Activated naive CD8-positive, alpha-beta T cell treated with anti-CD3 and anti-CD28 coated beads, Interleukin-2, amount 50 U/mL, for 16 hours (primary cell): ENCODE results near the gene SH3BP5L.

Experiments
- DNase-seq: peaks from one replicate; pipeline ENCODE4 v3.0.0-alpha.2; 2020; ENCODE audit warnings: low read depth, low spot score

The SH3BP5L gene

DNA sequence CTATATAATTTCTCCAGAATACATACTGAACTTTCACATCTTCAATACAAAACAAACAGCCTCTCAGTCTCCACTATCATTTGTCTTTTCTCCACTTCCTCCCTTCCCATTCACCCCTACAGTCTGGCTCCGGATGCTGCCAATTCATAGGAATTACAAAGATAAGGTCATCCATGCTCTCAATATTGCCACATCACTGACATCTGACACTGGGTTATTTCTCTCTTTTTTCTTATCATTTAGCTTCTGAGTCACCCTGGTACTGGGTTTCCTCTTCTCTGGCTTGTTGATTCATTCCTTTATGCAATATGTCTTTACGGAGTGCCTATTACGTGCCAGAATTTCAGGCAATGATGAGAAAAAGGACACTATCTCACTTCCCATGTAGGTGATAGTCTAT, 3.1 kb upstream of the SH3BP5L start:
- DNase-seq: no peak

DNA sequence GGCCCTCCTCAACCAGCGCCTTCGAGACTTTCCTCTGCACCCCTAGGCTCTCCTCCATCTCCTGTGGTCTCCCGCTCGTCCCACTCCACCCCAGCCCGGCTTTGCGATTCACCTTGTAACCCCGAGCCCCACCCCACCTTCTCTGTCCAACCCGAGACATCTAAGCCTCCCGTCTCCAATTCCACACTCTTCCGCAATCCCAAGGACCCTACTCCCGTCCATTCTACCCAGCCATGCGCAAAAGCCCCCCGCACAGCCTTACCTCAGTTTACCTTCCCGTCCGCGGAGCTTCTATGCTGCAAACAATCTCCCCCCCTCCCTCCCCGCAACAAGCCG, 174 bp downstream of the SH3BP5L start:
- DNase-seq: no peak

DNA sequence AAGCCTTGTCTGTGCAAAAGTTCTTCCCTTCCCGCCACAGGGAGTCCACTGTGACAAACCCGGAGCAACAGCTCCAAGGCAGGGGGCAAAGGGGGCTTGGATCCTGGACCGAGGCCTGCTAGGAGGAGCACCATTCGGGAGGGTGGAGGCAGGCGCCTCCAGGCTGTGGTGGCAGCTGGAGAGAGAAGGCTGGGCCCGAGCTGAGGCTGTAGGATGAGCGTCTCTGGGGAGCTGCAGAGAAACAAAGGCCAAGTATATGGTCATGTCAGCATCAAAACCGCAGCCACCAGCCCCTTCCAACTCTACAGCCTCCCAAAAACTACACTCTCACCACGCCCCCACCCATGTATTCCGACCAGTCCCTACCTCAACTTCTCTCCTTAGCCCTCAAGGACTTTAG, 579 bp downstream of the SH3BP5L start:
- DNase-seq: no peak

DNA sequence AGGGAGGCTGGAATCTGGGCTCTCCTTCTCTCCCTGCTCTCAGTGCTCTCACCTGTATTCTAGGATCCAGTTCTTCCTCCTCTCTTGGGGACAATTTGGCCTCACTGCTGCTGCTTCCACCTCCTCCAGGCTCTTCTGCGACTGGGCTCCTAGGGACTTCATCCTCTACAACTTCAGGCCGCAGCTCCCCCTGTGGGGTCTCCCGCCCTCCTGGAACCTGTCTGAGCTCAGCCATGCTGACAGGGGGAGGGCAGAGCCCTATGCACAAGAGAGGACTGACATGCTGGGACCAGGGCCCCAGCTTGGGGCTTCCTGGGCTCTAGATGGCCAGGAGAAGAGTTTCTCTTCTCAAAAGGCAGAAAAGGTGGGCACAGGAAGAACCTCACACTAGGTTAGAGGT, 1.0 kb downstream of the SH3BP5L start:
- DNase-seq: no peak

DNA sequence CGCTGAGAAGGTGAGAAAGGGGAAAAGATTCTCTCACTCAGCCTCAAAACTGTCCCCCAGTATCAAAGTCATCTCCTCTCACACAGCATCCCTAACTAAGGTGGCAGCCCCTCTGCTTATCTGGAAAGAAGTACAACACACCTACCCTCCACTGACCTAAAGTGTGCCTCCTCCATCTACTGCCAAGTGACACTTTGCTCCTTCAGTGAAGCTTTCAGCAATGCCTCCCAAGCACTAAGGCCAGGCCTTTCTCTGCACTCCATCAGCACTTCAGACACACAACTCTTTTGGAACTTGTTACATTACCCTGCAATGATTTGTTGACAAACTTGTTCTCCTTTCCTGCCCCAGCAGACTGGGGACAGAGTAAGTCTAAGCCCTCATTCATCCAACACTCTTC, 1.4 kb downstream of the SH3BP5L start:
- no peak for DNase-seq

DNA sequence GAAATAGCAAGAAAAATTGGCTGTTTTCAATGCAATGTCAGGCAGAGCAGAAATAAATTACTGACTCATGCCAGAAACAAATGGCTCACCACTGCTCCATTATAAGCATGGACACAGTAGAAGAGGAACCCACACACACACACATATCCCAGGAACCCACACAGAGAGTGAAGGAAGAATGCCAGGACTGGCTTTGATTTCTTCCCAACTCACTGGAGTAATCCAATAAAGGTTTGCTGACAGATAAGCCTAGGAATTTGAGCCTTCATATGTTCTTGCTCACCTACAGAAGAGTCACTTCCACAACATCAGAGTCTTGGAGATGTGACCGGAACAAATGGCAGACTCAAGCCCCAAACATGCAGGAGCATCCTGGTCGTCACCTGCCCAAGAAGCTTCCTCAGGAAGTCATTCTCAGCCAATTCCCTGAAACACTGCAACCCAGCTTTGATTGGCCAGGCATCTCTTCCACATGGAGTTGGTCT, 2.2 kb downstream of the SH3BP5L start:
- DNase-seq: no peak

DNA sequence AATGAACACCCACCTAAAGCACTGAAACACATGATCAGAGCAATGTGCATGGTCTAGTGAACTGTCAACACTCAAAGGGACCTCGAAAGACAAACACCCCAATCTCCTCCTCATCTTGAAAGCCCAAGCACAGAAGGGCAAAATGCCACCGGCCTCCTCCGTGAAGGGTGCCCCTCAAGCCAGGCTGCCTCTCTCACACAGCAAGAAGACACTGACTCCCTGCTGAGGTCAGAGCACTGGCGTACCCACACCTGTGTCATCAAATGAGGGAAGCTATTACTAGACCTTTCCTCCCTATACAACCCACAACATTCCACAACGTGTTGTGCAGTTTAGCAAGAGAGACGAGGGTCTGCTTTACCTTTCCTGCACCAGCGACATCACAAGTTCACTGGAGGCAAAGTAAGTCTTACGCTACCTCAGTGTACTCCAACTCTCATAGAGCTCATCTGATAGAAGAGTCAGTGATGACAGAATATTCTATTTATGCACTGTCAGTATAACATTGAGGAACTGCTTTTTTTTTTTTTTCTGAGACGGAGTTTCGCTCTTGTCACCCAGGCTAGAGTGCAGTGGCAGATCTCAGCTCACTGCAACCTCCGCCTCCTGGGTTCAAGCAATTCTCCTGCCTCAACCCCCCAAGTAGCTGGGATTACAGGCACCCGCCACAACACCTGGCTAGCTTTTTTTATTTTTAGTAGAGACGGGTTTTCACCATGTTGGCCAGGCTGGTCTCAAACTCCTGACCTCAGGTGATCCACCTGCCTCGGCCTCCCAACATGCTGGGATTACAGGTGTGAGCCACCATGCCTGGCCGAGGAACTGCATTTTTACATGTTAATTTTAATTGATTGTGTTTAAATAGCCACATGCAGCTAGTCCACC, 3.3 kb downstream of the SH3BP5L start:
- DNase-seq: no peak

DNA sequence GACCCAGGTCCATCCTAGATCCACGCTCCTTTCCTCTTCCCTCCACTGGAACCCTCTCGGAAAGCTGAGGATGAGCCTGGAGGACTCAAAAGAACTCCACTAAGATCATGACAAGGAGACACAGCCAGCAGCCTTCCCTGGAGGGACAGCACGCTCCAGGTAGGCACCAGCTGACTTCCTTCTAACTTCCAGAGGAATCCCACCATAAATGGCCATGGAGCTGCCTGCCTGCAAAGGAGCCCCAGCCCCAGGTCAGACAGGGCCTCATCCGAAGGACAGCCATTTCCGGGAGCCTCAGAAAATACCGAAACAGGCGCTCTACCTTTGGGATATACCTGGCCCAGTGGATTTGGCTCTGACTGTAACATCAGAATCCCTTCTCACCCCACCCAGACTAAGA, 4.1 kb downstream of the SH3BP5L start:
- DNase-seq: no peak

DNA sequence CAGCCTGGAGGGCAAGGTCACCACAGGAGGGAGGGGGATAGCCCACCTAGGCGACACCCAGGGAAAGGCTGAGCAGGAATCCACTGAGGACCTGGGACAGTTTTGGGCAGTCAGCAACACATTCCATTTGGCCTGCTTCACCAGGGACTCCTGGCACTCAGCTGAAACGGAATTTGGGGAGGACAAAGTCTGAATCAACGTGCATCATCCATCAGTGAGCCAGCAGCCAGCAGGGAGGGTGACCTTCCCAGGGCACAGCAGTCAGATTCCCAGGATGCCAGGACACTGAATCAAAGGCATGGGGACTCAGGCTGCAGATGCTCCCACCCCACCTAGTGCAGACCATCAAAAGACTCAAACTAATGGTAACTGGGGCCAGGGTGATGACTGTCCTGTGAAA, 4.6 kb downstream of the SH3BP5L start:
- DNase-seq: no peak

DNA sequence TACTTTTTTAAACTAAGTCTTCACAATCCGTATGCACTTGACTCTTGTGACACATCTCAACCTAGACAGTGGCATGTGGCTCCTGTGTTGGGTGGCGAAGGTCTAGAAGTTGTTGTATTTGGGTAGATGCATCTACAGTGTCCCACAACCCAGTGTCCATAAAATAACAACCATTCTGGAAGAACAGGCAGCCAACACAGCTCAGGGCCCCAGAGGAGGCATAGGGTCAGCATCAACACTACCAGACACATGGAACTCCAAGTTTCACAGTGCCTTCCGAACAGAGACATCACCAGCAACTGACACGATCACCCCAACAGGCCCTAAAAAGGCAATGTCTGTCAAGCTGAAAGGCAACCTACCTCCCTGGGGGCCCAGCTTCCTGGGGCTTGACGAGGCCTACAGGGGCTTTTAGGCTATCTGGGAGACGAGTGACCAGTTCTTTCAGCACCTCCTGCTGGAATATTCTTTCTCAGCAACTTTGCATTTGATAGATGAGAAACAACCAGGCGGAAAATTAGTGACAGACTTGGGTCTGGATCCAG, 5.6 kb downstream of the SH3BP5L start:
- DNase-seq: no peak

DNA sequence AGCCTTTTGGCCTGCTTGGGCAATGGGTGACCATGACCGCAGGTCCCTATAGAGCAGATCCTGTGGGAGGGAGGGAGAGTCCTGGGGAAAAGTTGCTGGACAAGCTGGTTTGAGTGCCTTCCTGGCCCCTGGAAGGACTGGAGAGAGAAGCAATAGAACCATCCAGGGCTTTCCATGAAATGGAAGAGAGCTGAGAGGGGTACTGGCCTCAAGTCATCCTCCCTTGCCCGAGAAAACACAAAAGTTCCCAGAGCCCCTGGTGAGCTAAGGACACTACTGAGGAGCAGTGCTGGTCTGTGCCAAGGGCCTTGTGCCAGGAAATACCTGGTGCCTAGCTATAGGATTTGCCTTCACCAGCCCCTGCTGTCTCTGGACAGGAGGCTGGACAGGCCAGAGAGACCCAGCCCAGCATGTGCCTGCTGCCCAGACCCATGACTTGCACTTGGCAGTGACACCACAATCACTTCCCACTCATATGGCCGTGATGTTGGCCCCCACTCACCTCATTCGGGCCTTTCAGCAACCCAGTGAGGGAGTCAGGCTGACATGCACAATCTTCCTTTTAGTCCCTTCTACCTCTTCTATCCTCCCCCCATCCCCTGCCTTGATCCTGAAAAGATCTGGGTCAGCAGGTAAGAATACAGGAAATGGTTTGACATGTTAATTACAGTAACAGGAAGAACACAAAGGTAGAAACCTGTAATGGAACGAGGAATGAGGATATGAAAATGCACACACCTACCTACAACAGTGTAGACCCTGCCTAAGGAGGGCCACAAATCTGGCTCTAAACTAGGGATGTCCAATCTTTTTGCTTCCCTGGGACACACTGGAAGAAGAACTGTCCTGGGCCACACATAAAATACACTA, 7.0 kb downstream of the SH3BP5L start:
- no peak for DNase-seq

DNA sequence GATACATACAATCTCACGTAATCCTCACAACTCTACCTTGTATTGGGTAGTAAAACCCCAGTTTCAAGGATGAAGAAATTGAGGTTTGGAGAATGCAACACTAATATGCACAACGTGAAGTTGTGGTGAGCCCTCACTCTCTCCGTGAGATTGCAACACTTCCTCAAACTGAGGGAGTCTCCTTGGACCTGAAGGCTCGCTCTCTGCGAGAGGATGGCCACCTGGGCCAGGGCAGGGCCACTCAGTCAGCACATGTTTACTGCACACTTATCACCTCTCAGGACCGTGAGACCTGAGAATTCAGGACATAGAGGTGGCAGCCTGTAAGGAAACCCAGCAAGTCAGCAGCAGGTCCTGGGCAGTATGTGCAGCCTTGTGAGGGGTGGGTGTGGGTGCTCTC, 8.7 kb downstream of the SH3BP5L start:
- DNase-seq: no peak

DNA sequence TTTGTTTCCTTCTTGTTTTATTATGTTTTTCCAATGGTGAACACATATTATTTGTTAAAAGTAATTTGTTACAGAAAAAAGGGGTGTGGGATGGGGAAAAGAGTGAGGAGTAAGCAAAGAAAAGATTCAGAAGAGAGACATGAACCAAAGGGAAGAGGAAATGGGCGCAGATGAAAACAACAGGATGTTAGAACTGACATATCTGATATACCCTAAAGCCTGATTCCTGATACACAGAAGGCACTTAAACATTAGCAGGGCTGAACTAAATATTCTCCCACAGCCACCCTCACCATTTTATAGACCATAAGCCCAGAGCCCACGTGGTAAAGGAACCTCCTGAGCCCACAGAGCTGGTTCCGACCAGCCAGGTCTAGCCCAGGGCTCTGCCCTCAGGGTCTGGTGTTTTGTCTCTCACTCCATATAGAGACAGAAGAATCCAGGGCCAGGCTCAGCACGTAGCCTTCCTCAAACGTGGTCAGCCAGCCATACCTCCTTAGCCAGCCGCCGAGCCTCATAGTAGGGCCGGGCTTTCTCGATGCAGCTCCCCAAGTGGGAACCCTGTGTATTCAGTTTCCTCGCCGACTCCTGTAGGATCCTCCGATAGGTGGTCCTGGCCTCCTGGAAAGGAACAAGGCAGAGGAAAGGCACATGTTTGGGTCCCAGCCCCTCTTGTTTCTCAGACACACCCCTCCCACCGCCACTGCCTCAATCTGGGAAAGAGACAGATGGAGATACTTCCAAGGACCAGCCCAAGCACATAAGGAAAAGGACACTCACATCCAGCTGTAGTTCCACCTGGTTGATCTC, 9.5 kb downstream of the SH3BP5L start:
- DNase-seq: no peak

DNA sequence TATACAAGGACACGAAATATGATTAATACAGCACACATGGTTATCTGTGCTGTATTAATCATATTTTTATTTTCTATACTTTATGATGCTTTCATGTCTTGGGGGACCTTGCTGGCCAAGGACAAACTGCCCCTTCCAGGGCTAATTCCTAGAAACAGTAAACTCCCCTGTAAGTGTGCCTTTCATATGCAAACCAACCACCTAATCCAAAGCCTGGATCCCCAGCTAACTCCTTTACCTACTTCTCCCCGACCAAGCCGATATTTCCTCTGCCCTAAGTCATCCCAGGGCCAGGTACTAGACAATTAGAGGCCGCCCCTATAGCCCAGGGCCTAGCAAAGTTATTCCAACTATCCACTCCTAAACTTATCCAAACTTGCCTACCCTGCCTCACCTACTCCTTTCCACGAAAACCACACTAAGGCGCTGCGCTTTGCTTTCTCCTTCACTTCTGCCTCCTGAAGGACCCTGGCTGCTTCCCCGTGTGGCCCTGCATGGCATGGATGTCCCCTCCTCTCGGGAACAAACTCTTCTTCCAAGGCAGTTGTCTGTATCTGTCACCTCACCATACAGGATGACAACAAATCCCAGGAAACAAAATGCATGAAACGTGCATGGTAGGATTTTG, 10.2 kb downstream of the SH3BP5L start:
- DNase-seq: no peak

DNA sequence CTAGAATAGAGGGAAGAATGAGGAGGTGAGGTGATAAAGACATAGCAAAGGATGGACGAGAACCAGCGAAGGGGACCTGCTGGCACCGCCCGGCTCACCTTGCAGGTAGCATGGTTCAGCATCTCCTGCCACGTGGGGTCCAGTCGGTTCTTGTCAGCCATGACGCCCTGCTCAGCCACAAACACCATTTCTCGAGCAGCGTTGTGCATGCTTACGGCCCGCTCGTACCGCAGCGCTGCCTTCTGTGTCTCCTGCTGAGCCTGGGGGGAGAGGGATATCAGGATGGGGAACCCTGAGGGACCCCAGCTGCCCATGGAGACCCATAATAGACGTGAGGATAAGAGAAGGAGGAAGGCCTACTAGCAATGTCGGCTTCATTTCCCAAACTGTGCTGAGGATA, 11.4 kb downstream of the SH3BP5L start:
- no peak for DNase-seq

DNA sequence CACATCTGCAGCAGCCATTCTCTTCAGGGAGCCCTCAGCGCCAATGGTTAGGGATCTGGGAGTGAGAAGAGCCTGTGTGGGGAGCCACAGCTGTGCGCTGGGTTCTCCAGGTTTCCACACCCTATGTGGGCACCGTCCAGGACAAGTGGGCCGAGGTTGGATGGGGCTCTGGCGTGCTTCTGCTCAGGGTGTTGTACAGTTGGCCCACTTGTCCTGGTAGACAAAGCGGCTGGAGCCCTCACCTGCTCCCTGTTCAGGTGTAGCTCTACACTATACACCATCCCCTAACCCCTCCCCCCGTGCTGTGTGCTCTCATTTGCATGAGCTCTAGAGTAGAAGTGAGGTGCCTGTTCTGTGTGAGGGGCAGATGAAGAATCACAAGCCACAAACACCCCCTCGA, 12.2 kb downstream of the SH3BP5L start:
- no peak for DNase-seq

DNA sequence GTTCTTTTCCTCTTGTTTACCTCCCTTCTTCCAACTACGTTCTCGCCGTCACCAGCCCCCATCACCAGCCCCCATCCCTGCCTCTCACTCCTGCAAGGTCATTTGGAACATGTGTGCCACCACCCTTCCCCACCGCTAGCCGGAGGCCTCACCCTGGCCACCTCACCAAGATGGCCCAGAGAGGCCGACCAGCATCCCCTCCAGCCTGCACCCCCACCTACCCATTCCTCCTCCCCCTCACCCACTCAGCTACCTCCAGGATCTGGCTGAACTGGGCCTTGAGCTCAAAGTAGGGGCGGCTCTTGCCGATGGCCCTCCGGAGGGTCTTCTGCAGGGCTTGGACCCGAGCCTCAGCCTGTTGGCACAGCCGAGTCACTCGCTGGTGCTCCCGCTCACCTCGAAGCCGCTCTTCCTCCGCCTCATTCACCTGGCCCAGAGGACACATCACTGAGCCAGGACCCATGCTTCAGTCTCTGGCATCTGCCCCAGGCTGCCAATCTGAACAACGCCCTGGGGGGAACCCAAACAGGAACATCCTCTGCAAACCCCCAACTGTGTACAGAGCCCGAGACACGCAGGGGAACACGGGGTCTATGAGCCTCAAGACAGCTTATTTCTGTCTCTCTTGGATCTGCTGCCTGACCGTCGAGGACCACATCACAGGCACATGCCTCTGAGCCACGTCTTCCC, 12.8 kb downstream of the SH3BP5L start:
- no peak for DNase-seq

DNA sequence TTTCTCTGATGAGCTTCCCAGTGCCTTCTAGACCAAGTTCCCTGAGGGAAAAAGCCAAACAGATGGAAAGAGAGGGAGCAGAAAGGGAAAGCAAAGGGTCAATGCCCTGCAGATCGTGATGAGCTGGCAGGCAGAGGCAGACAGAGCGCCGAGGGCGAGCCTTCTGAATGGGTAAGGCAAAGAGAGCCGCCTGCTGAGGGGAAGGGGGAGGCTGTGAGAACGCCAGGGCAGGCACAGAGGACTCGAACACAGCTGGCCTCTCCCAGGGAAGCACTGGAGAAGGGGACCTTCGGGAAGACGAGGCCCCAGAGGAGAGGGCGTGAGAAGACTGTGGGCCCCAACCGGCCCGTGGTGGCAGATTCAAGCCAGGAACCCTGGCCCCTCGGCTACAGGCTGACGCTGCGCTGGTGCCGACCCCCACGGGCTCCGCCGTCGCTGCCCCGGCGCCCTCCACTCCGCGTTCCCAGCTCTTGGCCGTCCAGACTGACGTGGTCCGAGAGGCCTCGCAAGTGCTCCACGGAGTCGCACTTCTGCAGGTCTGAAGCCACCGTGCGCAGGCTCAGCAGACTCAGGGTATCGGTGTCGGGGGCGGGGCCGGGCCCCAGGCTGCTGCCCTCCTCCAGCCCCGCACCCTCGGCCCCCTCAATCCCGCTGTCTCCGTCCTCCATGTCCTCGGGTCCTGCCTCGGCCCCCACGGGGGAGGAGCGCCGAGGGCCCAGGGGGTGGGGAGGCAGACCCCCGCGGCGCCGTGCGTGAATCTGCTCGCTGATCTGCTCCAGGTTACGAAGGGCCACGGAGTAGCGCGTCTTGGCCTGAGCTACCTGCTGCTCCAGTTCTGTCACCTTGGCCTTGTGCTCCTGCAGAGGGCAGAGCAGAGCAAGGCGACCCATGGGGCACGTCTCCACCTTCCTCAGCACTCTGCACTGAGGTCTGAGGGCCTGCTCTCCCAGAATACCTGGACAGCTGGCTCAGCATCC, 13.9 kb downstream of the SH3BP5L start:
- DNase-seq: no peak

DNA sequence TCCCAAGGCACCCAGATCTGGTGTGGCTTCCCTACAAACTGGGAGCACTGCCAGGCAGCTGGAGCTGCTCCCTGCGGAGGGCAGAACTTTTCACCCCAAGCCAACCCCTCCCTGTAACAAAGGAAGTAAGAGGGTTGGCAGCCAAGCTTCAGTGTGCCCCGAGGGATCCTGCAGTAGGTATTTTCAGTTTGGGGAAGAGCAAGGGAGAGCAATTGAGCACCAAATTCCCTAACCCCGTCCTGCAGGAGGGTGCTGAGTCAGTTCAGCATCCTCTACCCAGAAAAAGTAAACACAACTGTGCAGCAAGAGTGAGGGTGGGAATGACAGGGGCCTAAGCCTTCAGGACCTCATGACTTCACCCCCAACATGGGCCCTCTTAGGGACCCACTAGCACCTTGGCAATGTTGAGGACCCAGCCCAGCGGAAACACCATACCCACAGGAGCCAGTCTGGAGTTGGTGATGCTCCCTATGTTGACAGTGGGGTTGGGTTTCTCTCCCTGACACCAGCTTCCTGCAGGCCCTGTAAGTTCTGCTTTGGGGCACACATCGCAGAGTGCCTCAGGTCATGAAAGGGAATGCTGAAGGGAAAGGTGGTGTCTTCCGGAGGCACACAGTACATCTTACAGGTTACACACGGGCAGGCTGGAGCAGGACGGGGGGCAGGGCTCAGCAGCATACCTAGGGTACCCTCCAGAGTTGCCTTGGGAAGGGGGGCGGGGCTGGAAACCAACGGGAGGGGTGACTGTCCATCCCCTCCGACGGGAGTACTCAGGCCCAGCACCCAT, 14.8 kb downstream of the SH3BP5L start:
- no peak for DNase-seq
